Caki2 (cell line): ENCODE data around the gene MANF. TPM values are rescaled to one million over a fixed set of nuclear protein-coding genes. Genes with fewer than 3 reads are reported as not detected.
A peak's percentile ranks its signal among the peaks of the same experiment; 100 is the strongest.

Experiments
- DNase-seq: peaks from one replicate; pipeline ENCODE4 v3.0.0-alpha.2; 2015; ENCODE audit warnings: low read depth
- in situ Hi-C: cut with HindIII; loops from 2 replicates; pipeline ENCODE4 v1.10.0; 2016; ENCODE audit warnings: low sequenced_read_pairs, low pct_unique_long_range_greater_than_20kb, mixed read lengths
- total RNA-seq: library from RNA; depleted of rRNA; stranded (reverse); fragments of >200 nt; shearing (Covaris generic); gene quantifications from 2 replicates; pipeline ENCODE4 v1.2.3, GENCODE V29; 2014; ENCODE audit warnings: low replicate concordance; rRNA removed

The MANF gene
- 103 and 108 TPM in 2 replicates for total RNA-seq

DNA sequence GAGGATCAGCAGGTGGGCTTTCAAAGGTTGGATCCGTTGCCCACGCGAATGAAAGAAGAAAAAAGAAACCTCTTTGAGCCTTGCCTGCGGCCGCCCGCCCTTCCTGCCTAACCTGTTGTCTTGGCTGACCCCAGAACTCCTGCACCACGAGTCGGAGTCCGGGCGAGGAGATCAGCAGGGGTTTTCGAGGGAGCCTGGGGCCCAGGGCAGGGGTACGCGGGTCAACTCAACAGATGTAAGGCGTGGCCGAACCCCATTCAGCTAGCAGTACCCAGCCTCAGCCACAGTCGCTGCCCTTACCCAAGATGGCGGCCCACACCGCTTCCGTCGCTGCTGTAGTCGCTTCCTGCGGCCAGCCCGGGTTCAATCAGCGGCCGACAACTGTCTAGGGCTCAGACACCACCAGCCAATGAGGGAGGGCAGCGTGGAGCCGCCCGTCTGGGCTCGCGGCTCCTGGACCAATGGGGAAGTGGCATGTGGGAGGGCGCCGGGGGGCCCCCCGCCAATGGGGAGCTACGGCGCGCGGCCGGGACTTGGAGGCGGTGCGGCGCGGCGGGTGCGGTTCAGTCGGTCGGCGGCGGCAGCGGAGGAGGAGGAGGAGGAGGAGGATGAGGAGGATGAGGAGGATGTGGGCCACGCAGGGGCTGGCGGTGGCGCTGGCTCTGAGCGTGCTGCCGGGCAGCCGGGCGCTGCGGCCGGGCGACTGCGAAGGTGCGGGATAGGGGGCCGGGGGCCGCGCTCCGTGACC is at the start of gene MANF:
Gene MANF (plus strand): TSS at position 566 of the 748 bp plus-strand sequence. CDS start 52 bp downstream, at position 618.
- DNase-seq = peak; percentile 96
- in situ Hi-C loops = no loop called here

DNA sequence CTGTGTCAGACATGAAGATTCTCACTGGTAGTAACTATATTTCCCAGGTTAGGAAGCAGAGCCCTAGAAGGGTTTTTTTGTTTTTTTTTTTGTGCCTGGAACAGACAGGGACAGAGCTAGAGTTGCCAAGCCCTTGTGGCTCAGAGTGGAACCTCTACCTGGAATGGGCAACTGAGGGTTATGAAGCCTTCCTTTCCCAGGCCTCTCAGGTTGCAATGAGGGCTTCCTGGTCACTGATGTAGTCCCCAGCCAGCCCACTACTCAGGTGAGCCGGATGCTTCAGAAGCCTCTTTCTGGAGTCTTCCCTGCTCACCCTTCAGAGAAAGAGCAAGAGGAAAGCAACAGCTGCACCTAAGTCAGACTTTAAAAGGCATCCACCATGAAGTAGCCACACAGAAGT is 48.8 kb upstream of the MANF start:
- in situ Hi-C loops = no loop called here
- DNase-seq = no peak

DNA sequence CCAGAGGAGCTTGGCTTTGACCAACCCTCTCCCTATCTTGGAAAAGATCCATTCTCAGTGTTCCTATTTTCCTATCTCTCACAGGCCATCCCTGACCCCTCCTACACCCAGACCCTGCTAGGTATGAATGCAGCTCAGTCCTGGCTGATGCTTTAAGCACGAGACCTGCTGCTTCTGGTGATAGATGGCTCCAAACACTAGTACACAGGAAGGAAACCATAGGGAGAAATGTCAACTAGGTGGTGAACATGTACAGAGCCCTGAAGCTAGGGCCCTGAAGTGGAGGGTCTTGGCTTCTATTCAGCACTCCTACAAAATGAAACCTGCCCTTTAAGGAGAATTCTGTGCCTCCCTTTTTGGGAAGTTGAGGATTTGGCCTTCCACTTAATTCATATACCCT is 47.4 kb upstream of the MANF start:
- no peak for DNase-seq

DNA sequence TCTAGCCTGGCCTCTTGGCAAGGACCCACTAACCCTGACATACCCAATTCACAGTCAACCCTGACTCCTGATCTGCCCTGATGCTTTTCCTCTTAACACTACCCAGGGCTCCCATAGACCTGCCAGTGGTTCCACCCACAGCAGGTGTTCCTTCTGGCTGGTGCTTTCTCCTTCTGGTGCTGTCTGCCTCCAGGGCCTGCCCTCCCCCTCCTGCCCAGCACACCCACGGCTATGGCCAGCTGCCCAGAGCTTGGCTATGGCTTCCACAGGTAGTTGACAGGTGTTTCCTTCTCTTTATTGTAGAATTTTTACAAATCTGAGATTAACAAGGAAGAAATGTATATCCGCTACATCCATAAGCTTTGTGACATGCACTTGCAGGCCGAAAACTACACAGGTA is 46.5 kb upstream of the MANF start:
- in situ Hi-C loops = no loop called here
- DNase-seq = no peak

More for the DNA sequence above, 47.4 kb upstream of the MANF start:
- in situ Hi-C loops = no loop called here

DNA sequence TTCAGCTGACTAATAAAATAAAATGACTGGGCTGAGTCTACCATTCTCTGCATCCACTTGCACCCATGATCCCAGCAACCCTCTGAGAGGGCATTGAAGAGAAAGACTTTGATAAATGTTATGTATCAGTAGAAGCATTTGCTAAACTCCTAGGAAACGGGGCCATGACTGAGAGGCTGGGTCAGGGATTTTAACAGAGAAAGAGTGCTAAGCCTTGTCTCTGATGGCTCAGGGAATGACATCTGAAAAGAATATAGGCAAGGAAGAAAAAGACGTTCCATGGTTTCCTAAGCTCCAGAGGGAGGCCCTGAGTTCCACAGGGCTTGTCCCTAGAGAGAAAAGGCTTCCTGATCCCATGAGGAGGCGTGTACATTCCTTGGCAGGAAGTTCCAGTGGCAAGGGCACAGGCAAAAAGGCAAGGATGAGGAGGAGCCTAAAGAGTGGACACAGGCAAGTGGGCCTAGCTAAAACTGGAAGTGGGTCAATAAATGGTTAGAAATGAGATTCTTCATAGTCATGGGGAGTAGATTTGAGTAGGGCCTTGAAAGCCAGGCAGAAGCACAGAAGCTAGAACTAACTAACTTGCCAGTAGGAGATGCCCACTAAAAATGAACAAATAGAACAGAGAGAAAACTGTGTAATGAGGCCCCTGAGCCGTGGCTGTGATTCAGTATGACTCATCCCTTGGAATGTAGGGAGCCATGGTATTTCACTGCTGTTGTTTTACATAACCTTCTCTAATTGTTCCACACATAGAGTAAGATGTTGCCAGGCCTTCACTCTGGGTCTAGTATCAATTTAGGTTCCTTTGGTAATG is 44.9 kb upstream of the MANF start:
- in situ Hi-C loops = no loop called here
- peak; percentile 88 for DNase-seq

DNA sequence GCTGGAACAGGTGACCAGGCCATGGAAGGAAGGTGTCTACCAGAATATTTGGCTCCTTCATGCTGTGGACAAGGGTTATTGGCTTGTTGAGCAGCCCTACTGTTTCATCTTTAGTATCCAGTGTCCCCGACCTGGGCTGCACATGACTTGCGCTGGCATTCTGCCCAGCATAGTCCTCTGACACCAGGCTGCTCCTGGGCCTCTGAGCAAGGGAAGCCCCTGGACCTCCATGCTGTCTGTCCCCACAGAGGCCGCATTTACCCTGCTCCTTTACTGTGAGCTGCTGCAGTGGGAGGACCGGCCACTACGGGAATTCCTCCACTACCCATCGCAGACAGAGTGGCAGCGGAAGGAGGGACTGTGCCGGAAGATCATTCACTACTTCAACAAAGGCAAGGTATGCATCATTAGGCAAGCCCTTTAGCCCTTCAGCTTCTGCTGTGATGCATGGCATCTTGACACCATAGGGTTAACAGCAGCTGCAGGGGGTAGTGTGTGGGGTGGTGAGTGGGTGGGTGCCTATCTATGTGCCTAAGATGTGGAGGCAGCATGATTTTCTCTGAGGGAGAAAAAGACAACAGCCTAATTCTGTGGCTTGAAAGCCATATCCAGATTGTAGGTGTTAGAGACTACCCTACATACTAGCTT is 44.0 kb upstream of the MANF start:
- in situ Hi-C loops = no loop called here
- DNase-seq = peak; percentile 70

DNA sequence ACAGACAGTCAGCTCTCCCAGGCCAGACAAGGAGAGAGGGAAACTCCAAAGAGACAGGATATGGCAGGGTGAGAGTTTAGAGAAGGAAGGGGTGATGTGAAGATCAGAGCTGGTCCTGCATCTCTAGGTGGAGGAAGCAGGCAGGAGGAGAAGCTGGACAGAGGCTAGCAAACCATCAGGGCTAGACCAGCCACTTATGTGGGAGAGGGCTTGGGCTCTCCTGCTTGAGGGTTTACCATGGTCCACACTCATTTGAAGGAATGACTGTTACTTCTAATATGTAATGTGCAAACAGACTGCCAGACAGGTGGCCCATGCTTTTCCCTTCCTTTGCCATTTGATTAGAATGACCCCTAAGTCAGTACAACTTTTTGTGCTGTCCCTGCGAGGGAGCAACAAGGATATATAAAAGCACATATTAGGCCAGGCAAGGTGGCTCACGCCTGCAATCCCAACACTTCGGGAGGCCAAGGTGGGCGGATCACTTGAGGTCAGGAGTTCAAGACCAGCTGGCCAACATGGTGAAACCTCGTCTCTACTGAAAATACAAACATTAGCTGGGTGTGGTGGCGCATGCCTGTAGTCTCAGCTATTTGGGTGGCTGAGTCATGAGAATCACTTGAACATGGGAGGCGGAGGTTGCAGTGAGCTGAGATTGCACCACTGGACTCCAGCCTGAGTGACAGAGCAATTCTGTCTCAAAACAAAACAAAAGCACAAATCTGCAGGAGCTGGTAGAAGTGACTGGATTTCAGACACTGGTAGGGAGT is 41.0 kb upstream of the MANF start:
- DNase-seq = peak; percentile 75
- in situ Hi-C loops = no loop called here

DNA sequence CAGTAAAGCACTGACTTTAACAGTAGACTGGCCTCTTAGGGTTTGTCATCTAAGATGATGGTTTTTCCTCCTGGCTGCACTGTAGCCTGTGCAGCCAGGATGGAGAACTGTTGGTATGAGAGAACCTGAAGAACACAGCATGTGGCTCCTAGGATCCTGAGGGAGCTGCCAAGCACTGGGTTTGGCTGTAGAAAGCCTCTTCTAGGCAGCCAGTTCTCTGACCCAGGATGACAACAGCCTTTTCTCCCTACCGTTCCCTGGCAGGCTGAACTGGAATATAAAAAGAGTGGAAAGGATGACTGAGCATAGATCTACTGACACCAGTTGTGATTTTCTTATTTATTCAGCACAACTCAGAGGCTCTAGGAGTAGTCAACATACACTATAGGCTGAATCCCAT is 34.3 kb upstream of the MANF start:
- in situ Hi-C loops = no loop called here

DNA sequence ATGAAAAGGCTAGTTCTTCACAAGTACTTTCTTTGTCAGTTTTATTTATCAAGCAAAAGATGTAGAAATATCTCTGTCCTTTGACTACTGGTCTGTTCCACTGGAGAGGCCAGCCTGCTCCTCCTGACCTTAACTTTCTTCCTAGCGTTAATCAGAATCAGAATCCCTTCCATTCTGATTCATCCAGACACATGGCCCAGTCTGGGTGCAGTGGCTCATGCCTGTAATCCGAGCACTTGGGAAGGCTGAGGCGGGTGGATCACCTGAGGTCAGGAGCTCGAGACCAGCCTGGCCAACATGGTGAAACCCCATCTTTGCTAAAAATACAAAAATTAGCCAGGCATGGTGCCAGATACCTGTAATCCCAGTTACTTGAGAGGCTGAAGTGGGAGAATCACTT is 32.0 kb upstream of the MANF start:
- in situ Hi-C loops = no loop called here

More for the DNA sequence above, 34.3 kb upstream of the MANF start:
- no peak for DNase-seq

DNA sequence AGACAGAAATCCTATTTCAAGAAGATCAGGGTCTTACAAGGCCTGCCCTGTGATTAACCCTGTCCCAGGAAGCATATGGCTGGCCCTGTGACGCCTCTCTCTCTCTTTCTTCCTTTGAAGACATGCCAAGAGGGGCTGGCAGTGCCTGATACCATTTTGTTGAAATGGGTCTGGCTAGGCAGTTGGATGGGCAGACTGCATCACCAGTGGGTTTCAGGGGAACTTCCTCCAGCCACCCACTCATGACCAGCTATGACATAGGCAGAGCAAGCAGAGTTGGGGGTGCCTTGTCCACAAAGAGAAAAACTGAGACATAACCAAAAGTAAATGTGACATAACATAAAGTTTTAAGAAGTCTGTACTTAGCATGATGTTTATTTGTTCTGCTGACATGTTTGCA is 31.4 kb upstream of the MANF start:
- in situ Hi-C loops = no loop called here

More for the DNA sequence above, 32.0 kb upstream of the MANF start:
- DNase-seq = no peak

DNA sequence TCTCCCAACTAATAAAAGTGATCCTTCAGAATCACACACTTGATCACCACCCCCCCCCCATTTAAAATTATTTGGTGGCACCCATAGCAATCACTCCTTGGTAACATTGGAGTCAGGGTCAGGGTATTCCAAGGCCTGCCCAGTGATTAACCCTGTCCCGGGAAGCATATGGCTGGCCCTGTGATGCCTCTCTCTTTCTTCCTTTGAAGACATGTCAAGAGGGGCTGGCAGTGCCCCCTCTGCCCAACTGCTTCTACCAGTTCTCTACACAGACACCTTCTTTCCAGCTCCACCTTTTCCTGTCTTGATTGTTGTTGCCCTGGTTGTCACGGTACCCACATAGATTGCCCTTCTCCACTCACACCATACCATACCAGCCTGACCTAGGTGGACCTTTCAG is 30.9 kb upstream of the MANF start:
- DNase-seq = no peak
- in situ Hi-C loops = no loop called here

More for the DNA sequence above, 31.4 kb upstream of the MANF start:
- no peak for DNase-seq

DNA sequence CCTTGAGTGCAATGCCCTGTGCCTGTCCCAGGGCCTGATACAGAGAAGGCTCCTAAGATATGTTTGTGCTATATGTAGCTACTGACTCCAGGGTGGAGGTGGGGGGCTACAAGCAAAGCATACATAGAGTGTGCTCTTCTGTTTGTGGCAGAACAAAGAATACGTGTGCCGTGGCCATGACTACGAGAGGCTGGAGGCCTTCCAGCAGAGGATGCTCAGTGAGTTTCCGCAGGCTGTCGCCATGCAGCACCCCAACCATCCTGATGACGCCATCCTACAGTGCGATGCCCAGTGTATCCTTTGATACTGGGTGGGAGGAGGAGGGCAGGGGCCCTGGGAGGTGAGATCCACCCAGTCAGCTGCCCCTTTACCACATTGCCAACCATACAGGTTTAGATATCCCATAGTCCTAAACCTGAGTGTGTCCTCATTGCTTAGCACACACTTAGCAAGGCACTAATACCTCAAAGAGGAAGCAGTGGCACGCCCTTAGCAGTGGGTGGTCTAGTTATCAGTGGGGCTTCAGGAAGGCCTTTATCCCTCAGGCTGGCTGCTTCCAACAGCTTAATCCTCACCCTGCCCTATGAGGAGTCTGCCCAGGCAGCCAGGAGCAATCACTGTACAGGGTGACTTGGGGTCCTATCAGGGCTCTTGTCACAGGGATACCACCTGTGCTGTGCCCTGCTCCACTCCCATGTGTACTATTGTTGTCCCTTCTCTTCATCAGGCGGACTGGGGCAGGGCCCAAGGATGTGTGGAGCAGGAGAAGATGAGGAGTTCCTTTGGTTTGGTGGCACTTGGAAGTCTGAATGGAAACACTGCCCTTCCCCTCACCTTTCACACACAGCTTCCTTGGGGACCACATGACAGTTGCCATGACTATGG is 30.1 kb upstream of the MANF start:
- in situ Hi-C loops = no loop called here
- no peak for DNase-seq

DNA sequence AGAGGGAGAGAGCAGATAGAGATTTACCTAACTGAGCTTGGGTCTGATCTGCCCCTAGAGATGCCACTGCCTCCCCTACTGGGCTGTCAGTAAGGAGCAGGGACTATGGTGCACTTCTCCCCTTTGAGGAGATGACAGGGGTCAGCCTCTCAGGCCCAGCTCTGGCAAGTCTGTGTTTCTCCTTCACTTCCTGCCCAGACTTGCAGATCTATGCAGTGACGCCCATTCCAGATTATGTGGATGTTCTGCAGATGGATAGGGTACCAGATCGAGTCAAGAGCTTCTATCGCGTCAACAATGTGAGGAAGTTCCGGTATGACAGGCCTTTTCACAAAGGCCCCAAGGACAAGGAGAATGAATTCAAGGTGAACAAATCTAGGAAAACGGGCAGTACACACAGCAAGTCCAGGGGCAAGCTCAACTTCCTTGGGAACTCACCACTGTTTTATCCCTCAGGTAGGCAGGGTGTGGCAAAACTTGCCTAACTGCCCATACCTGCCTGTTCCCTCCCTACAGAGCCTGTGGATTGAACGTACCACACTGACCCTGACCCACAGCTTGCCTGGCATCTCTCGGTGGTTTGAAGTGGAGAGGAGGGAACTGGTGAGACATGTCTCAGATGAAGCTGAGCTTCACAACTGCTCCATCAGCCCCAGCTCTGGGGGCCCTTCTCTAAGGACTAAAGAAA is 29.1 kb upstream of the MANF start:
- no peak for DNase-seq
- in situ Hi-C loops = no loop called here

DNA sequence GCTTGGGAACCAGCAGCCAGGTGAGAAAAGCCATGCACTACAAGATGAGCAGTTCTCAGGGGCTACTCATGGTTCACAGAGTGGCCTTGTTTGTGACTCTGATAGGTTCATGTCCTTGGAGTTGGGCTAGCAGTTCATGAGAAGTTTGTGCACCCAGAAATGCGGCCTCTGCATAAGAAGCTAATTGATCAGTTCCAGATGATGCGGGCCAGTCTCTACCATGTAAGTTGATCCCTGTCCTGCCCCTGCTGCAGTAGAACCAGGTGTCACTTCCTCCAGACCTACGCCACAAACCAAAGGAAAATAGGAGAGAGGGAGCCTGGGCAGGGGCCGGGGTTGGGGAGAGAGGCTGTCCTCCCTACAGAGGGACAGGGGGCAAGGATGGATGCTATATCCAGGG is 27.2 kb upstream of the MANF start:
- no peak for DNase-seq
- in situ Hi-C loops = no loop called here

DNA sequence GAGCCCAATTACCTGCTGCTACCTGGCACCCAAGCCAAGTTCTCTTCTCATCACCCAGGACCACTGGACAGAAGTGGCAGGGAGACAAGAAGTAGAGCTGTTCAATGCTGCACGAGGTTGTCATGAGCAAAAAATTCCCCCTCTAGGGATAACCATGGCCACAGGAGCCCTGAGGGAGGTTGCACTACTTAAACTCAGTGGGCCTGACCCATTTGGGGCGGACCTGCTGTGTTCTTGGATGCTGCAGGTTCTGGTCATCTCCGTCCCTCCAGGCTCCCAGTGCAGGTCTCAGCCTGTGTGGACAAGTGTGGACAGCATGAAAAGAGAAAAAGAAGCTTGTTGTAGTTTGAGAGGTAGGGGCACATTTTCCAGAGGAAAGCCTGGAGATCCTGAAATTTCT is 26.1 kb upstream of the MANF start:
- no peak for DNase-seq
- in situ Hi-C loops = no loop called here

DNA sequence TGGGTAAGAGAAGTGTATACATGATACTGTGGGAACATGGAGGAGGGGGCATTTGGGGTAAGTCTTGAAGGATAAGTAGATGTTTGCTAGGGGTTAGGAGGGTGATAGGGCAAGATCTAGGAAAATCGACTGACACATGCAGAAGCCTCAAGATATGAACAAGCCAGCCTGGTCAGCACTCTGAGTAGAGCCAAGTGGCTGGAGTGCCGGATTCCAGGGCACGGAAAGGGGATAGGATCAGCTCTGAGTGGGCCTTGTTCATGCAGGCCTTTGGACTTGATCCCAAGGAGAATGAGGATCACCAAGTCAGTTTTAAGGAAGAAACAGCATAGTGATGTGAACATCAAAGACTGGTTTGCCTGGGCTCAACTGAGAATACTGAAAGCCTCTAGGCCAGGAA is 24.3 kb upstream of the MANF start:
- in situ Hi-C loops = no loop called here
- DNase-seq = no peak

DNA sequence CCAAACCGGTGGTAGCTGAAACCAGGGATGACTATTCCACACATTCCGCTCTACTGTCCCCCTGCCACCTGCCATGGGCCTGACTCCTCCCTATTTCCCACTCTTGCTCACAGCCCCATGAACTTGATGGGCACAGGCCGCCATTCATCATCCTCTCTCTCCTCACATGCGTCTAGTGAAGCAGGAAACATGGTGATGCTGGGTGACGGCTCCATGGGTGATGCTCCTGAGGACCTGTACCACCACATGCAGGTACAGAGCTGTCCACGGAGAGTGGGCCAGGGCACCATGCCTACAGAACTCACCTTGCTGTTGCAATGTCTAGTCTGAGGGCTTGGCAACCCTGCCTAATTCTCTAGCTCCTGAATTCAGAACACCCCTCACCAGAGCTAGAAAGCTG is 23.3 kb upstream of the MANF start:
- DNase-seq = no peak
- in situ Hi-C loops = no loop called here
